DOHH2 (cell line): Measurements from ENCODE around the gene HOGA1.
"Not testable (repeated sequence)": the region's sequence is repeated elsewhere in the genome, so short reads cannot be mapped to it uniquely, and the experiment has no call there.

Experiments
- EZH2phosphoT487 ChIP-seq: fragments of 200-600 bp; sonication (generic); IDR thresholded peaks from 2 replicates; pipeline ENCODE4 v1.6.1; 2017; ENCODE audit warnings: borderline replicate concordance, mild to moderate bottlenecking, antibody characterized with exemption, low read length, moderate library complexity, mixed read lengths
- TF ChIP-seq, protein P1 (sequence below): fragments of 200-600 bp; sonication (generic); IDR thresholded peaks from one replicate; pipeline ENCODE4 v1.5.1; 2014; ENCODE audit warnings: antibody characterized with exemption, mild to moderate bottlenecking, low read depth, low read length; ENCODE audit not compliant: poor library complexity, severe bottlenecking

DNA sequence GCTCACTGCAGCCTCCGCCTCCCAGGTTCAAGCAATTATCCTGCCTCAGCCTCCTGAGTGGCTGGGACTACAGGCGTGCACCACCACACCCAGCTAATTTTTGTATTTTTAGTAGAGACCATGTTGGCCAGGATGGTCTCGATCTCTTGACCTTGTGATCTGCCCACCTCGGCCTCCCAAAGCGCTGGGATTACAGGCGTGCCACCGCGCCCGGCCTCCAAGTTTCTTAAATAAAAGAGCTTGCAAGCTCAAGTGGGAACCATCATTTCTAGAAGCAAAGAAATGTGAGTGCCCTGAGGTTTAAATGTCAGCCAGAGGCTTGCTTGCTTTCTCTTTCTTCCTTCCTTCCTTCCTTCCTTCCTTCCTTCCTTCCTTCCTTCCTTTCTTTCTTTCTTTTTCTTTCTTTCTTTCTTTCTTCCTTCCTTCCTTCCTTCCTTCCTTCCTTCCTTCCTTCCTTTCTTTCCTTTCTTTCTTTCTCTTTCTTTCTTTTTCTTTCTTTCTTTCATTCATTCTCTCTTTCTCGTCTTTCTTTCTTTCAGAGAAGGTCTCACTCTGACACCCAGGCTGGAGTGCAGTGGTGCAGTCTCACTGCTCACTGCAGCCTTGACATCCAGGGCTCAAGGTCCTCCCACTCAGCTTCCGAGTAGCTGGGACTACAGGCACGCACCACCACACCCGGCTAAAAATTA, 58.4 kb downstream of the HOGA1 start:
- TF ChIP-seq, protein P1, sequence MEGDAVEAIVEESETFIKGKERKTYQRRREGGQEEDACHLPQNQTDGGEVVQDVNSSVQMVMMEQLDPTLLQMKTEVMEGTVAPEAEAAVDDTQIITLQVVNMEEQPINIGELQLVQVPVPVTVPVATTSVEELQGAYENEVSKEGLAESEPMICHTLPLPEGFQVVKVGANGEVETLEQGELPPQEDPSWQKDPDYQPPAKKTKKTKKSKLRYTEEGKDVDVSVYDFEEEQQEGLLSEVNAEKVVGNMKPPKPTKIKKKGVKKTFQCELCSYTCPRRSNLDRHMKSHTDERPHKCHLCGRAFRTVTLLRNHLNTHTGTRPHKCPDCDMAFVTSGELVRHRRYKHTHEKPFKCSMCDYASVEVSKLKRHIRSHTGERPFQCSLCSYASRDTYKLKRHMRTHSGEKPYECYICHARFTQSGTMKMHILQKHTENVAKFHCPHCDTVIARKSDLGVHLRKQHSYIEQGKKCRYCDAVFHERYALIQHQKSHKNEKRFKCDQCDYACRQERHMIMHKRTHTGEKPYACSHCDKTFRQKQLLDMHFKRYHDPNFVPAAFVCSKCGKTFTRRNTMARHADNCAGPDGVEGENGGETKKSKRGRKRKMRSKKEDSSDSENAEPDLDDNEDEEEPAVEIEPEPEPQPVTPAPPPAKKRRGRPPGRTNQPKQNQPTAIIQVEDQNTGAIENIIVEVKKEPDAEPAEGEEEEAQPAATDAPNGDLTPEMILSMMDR, result not testable (repeated sequence)
- not testable (repeated sequence) for TF ChIP-seq EZH2phosphoT487
